ENCODE results near the gene CRACDL.

The CRACDL gene

GRCh38 chr2:98872526-98872925, 63.5 kb downstream of the CRACDL start:
- TF ChIP-seq POLR2AphosphoS5 (IDR thresholded peaks at IDR 0.05; ENCODE audit: low read depth, low read length) (no peak), TAF1 (IDR thresholded peaks at IDR 0.05; ENCODE audit: borderline replicate concordance, insufficient read depth, low read length) (no peak), FOXP2 (optimal IDR thresholded peaks at IDR 0.05; ENCODE audit: borderline replicate concordance, extremely low read depth, extremely low read length, insufficient read depth) (no peak), REST (IDR thresholded peaks at IDR 0.05; ENCODE audit: insufficient read depth in 1 of 2, low read depth in 2 of 2, low read length in 2 of 2) (no peak), SIN3A (IDR thresholded peaks at IDR 0.05; ENCODE audit: borderline replicate concordance, insufficient read depth, low read length) (no peak)

DNA sequence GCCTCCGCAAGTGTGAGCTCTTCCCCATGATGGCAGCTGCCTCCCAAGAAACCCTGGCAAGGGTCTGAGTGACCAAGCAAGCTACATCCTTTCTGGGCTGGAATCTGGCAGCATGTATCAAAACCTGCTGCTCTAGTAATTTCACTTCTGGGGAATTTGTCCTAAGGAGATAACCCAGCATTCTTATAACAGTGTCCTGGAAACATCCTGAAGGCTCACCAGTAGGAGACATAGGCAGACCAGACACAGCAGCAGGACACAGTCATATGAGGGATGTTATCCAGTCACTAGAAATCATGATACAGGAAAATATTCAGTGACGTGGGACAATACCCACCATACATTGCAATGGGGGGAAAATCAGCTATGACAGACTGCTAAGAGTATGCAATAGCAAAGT, 64.5 kb downstream of the CRACDL start:
- TF ChIP-seq TAF1 (IDR thresholded peaks at IDR 0.05; ENCODE audit: borderline replicate concordance, insufficient read depth, low read length) (no peak), FOXP2 (optimal IDR thresholded peaks at IDR 0.05; ENCODE audit: borderline replicate concordance, extremely low read depth, extremely low read length, insufficient read depth) (no peak), REST (IDR thresholded peaks at IDR 0.05; ENCODE audit: insufficient read depth in 1 of 2, low read depth in 2 of 2, low read length in 2 of 2) (no peak), POLR2AphosphoS5 (IDR thresholded peaks at IDR 0.05; ENCODE audit: low read depth, low read length) (no peak), SIN3A (IDR thresholded peaks at IDR 0.05; ENCODE audit: borderline replicate concordance, insufficient read depth, low read length) (no peak)

- TF ChIP-seq TAF1 (IDR thresholded peaks at IDR 0.05; ENCODE audit: borderline replicate concordance, insufficient read depth, low read length) (no peak), POLR2AphosphoS5 (IDR thresholded peaks at IDR 0.05; ENCODE audit: low read depth, low read length) (no peak), FOXP2 (optimal IDR thresholded peaks at IDR 0.05; ENCODE audit: borderline replicate concordance, extremely low read depth, extremely low read length, insufficient read depth) (no peak), REST (IDR thresholded peaks at IDR 0.05; ENCODE audit: insufficient read depth in 1 of 2, low read depth in 2 of 2, low read length in 2 of 2) (no peak), SIN3A (IDR thresholded peaks at IDR 0.05; ENCODE audit: borderline replicate concordance, insufficient read depth, low read length) (no peak)
Measured at GRCh38 chr2:98870516-98871158, 65.4 kb downstream of the CRACDL start.

- TF ChIP-seq POLR2AphosphoS5 (IDR thresholded peaks at IDR 0.05; ENCODE audit: low read depth, low read length) (no peak), FOXP2 (optimal IDR thresholded peaks at IDR 0.05; ENCODE audit: borderline replicate concordance, extremely low read depth, extremely low read length, insufficient read depth) (no peak), TAF1 (IDR thresholded peaks at IDR 0.05; ENCODE audit: borderline replicate concordance, insufficient read depth, low read length) (no peak), SIN3A (IDR thresholded peaks at IDR 0.05; ENCODE audit: borderline replicate concordance, insufficient read depth, low read length) (no peak), REST (IDR thresholded peaks at IDR 0.05; ENCODE audit: insufficient read depth in 1 of 2, low read depth in 2 of 2, low read length in 2 of 2) (no peak)
Measured at GRCh38 chr2:98869870-98870269, 66.2 kb downstream of the CRACDL start.
